GM19023 (cell line): ENCODE results near the gene MTA2.
"Not testable (repeated sequence)": the region's sequence is repeated elsewhere in the genome, so short reads cannot be mapped to it uniquely, and the experiment has no call there.

Experiments used
- ATAC-seq: cut with Tn5 transposase; IDR thresholded peaks from one replicate; pipeline ENCODE4 v1.9.1; 2021; ENCODE audit warnings: mild to moderate bottlenecking, moderate library complexity; ENCODE audit not compliant: unreplicated experiment

The MTA2 gene

GRCh38 chr11:62567018-62567633, 34.5 kb downstream of the MTA2 start:
- no peak for ATAC-seq

- ATAC-seq, result no peak
These were observed 35.4 kb downstream of the MTA2 start for GRCh38 chr11:62566247-62566646.

- no peak for ATAC-seq
These were observed 36.4 kb downstream of the MTA2 start for GRCh38 chr11:62565100-62565802.

GRCh38 chr11:62561677-62562230, 39.9 kb downstream of the MTA2 start:
- not testable (repeated sequence) for ATAC-seq

- no peak for ATAC-seq
These were observed 41.0 kb downstream of the MTA2 start for GRCh38 chr11:62560566-62561103.

GRCh38 chr11:62559626-62560025, 42.0 kb downstream of the MTA2 start:
- not testable (repeated sequence) for ATAC-seq

- ATAC-seq, result no peak
These were observed 42.5 kb downstream of the MTA2 start for GRCh38 chr11:62559204-62559603.

GRCh38 chr11:62558669-62559068, 43.0 kb downstream of the MTA2 start:
- no peak for ATAC-seq

GRCh38 chr11:62556875-62557631, 44.6 kb downstream of the MTA2 start:
- no peak for ATAC-seq

- ATAC-seq, result peak; percentile 40
These were observed 45.4 kb downstream of the MTA2 start for GRCh38 chr11:62556108-62556874.

GRCh38 chr11:62555464-62556107, 46.1 kb downstream of the MTA2 start:
- ATAC-seq, result peak; percentile 30

- ATAC-seq, result no peak
These were observed 47.1 kb downstream of the MTA2 start for GRCh38 chr11:62554387-62555167.

- ATAC-seq, result no peak
These were observed 47.8 kb downstream of the MTA2 start for GRCh38 chr11:62553839-62554361.

- ATAC-seq, result no peak
These were observed 48.4 kb downstream of the MTA2 start for GRCh38 chr11:62553080-62553838.

- no peak for ATAC-seq
These were observed 49.1 kb downstream of the MTA2 start for GRCh38 chr11:62552485-62553079.

GRCh38 chr11:62550478-62550877, 51.2 kb downstream of the MTA2 start:
- not testable (repeated sequence) for ATAC-seq

GRCh38 chr11:62548545-62549335, 52.9 kb downstream of the MTA2 start:
- ATAC-seq, result no peak
